ENCODE data around the gene STBD1.

DNA sequence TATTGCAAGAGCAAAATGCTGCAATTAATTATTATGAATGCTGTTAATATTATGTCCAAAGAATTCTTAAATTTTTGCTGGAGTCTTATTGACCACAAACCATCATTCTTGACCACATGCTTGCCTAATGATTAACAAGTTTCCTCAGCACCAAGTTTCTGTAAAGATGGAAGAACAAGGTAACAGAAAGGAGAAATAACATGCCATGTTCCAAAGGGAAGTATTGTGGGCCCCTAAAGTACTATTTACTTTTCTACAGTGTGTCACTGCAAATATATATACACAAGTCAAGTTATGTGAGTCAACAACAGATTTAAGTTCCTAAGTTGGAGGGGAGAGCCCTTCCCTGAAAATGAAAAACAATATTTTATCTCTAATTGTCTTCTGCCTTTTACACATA lies 34.5 kb upstream of the STBD1 start:
- TF ChIP-seq, protein P1, sequence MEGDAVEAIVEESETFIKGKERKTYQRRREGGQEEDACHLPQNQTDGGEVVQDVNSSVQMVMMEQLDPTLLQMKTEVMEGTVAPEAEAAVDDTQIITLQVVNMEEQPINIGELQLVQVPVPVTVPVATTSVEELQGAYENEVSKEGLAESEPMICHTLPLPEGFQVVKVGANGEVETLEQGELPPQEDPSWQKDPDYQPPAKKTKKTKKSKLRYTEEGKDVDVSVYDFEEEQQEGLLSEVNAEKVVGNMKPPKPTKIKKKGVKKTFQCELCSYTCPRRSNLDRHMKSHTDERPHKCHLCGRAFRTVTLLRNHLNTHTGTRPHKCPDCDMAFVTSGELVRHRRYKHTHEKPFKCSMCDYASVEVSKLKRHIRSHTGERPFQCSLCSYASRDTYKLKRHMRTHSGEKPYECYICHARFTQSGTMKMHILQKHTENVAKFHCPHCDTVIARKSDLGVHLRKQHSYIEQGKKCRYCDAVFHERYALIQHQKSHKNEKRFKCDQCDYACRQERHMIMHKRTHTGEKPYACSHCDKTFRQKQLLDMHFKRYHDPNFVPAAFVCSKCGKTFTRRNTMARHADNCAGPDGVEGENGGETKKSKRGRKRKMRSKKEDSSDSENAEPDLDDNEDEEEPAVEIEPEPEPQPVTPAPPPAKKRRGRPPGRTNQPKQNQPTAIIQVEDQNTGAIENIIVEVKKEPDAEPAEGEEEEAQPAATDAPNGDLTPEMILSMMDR (conservative IDR thresholded peaks at IDR 0.05; ENCODE audit: low read depth, low read length), result no peak
- TF ChIP-seq EZH2 (IDR thresholded peaks at IDR 0.05; ENCODE audit: borderline replicate concordance, low read depth, low read length, poor library complexity, severe bottlenecking), result no peak

Data from A673 (cell line).